Endothelial cell of umbilical vein (primary cell): ENCODE data around the gene RAD23B. TPM values are rescaled to one million over a fixed set of nuclear protein-coding genes. Genes with fewer than 3 reads are reported as not detected.

Source experiments
- BruUV-seq: library from RNA; stranded (reverse); fragments of 400-500 nt; replicated peaks from 2 replicates; lab custom pipeline; 2021; lab: Mats Ljungman, UMichigan
- CTCF ChIA-PET: fragments of 300-600, 350-600 bp; sonication (Branson Sonifier 250); formaldehyde crosslinking; loops from one replicate; lab custom pipeline; 2021; ENCODE audit warnings: antibody characterized with exemption, inconsistent platforms; lab: Charles Lee
- POLR2A ChIA-PET: fragments of 300-600, 350-600 bp; sonication (Branson Sonifier 250); formaldehyde crosslinking; loops from one replicate; lab custom pipeline; 2021; ENCODE audit warnings: antibody characterized with exemption, inconsistent platforms; lab: Charles Lee
- DNase-seq: peaks from one replicate; pipeline ENCODE4 v3.0.0-alpha.2; 2011; ENCODE audit warnings: low read depth, low spot score
- FAIRE-seq: peaks from 2 replicates; lab custom pipeline; 2011; peaks lifted over from hg19 to GRCh38; lab: Jason Lieb, UNC
- H2AFZ ChIP-seq: 2 replicates; pipeline ENCODE4 v1.6.0; 2012; ENCODE audit warnings: low read depth, low read length, control low read depth, inconsistent platforms
- H3K27ac ChIP-seq: 2 replicates; pipeline ENCODE4 v1.5.1; 2011; ENCODE audit warnings: low read depth, mild to moderate bottlenecking, control low read depth, low read length, moderate library complexity; ENCODE audit not compliant: insufficient read depth
- H3K27me3 ChIP-seq, 2 experiments: 2 replicates each; pipeline versions ENCODE4 v1.6.0 to v1.6.1; 2011; ENCODE audit warnings: low read length in 2 of 2, mixed read lengths in 1 of 2; ENCODE audit not compliant: control insufficient read depth in 2 of 2, insufficient read depth in 2 of 2
- H3K36me3 ChIP-seq, 2 experiments: 2 replicates in 1 of 2; 3 replicates in 1 of 2; pipeline ENCODE4 v1.5.1; 2011; ENCODE audit warnings: low read length in 2 of 2, mild to moderate bottlenecking in 1 of 2, moderate library complexity in 1 of 2; ENCODE audit not compliant: control insufficient read depth in 2 of 2, insufficient read depth in 2 of 2; ENCODE audit errors: extremely low read depth in 1 of 2
- H3K4me1 ChIP-seq: 3 replicates; pipeline ENCODE4 v1.5.1; 2011; ENCODE audit warnings: mild to moderate bottlenecking, low read length; ENCODE audit not compliant: control insufficient read depth, insufficient read depth; ENCODE audit errors: extremely low read depth
- H3K4me2 ChIP-seq: 2 replicates; pipeline ENCODE4 v1.6.1; 2011; ENCODE audit warnings: low read length, control low read depth, mixed read lengths; ENCODE audit not compliant: insufficient read depth
- H3K4me3 ChIP-seq, 3 experiments: fragments of 200-600 bp in 1 of 3; sonication (generic), shearing (Covaris generic) in 1 of 3; replicated peaks in 1 of 3; 2 replicates each; pipeline ENCODE4 v1.5.1; 2011 to 2016; ENCODE audit warnings: control low read depth in 3 of 3, low read length in 3 of 3, mild to moderate bottlenecking in 2 of 3, inconsistent platforms in 1 of 3, low read depth in 1 of 3, moderate library complexity in 1 of 3; ENCODE audit not compliant: insufficient read depth in 1 of 3
- H3K79me2 ChIP-seq: 2 replicates; pipeline ENCODE4 v1.6.0; 2012; ENCODE audit warnings: low read length, inconsistent platforms; ENCODE audit not compliant: control insufficient read depth, insufficient read depth
- H3K9ac ChIP-seq: replicated peaks from 2 replicates; pipeline ENCODE3; 2011; ENCODE audit warnings: low read length, control low read depth; ENCODE audit not compliant: insufficient read depth; ENCODE audit errors: extremely low read depth
- H3K9me1 ChIP-seq: replicated peaks from 3 replicates; pipeline ENCODE4 v1.6.0; 2011; ENCODE audit warnings: mild to moderate bottlenecking, low read length; ENCODE audit not compliant: control insufficient read depth, insufficient read depth; ENCODE audit errors: extremely low read depth
- H3K9me3 ChIP-seq: replicated peaks from 2 replicates; pipeline ENCODE4 v1.5.1; 2012; ENCODE audit warnings: low read length, inconsistent platforms; ENCODE audit not compliant: control insufficient read depth, insufficient read depth
- H4K20me1 ChIP-seq: replicated peaks from 2 replicates; pipeline ENCODE3; 2011; ENCODE audit warnings: mild to moderate bottlenecking, low read length; ENCODE audit not compliant: control insufficient read depth, insufficient read depth; ENCODE audit errors: extremely low read depth
- CTCF ChIP-seq, 2 donors: IDR thresholded peaks; 1 replicate in 1 of 2; 2 replicates in 1 of 2; pipeline ENCODE4 v1.5.1; 2011; ENCODE audit warnings: low read length in 2 of 2, mild to moderate bottlenecking in 2 of 2, moderate library complexity in 2 of 2, control low read depth in 1 of 2, inconsistent platforms in 1 of 2, low read depth in 1 of 2; ENCODE audit not compliant: insufficient read depth in 1 of 2; ENCODE audit errors: extremely low read depth in 1 of 2
- EZH2 ChIP-seq: IDR thresholded peaks from 2 replicates; pipeline ENCODE4 v1.6.1; 2012; ENCODE audit warnings: borderline replicate concordance, low read depth, mild to moderate bottlenecking, moderate library complexity, low read length, inconsistent platforms; ENCODE audit not compliant: severe bottlenecking
- FOS ChIP-seq: IDR thresholded peaks from 2 replicates; pipeline ENCODE4 v1.6.1; 2011; ENCODE audit warnings: mild to moderate bottlenecking, low read length, moderate library complexity, borderline replicate concordance; ENCODE audit not compliant: insufficient read depth
- GATA2 ChIP-seq: IDR thresholded peaks from 2 replicates; pipeline ENCODE4 v1.7.0; 2011; ENCODE audit warnings: low read depth, mild to moderate bottlenecking, moderate library complexity, mixed read lengths, low read length; ENCODE audit not compliant: insufficient read length, insufficient read depth
- JUN ChIP-seq: IDR thresholded peaks from 2 replicates; pipeline ENCODE4 v1.6.1; 2011; ENCODE audit warnings: borderline replicate concordance, low read depth; ENCODE audit not compliant: insufficient read length, insufficient read depth
- MAX ChIP-seq: IDR thresholded peaks from 2 replicates; pipeline ENCODE4 v1.6.1; 2011; ENCODE audit not compliant: insufficient read depth, insufficient read length
- MYC ChIP-seq: IDR thresholded peaks from one replicate; pipeline ENCODE4 v1.6.1; 2011; ENCODE audit warnings: mild to moderate bottlenecking, low read depth, low read length
- POLR2A ChIP-seq: IDR thresholded peaks from 2 replicates; pipeline ENCODE4 v1.6.1; 2012; ENCODE audit warnings: low read depth, mild to moderate bottlenecking, control low read depth, low read length
- POLR2AphosphoS5 ChIP-seq: IDR thresholded peaks from 2 replicates; pipeline ENCODE4 v1.6.1; 2012; ENCODE audit warnings: low read depth, mild to moderate bottlenecking, control low read depth, low read length, moderate library complexity; ENCODE audit not compliant: insufficient read depth
- dilution Hi-C: fragments of 300-500 bp; cut with MboI; formaldehyde crosslinking; loops from one replicate; pipeline ENCODE4 v1.15.0; 2019; ENCODE audit warnings: low sequenced_read_pairs; ENCODE audit not compliant: extremely low pct_ligation_motif_present
- intact Hi-C: fragments of 100-400 bp; cut with micrococcal nuclease; formaldehyde crosslinking; loops from one replicate; pipeline ENCODE4 v1.10.0; 2022
- polyA plus RNA-seq, 4 experiments: library from polyadenylated mRNA; depleted of rRNA in 3 of 4; stranded (reverse) in 3 of 4; unstranded in 1 of 4; fragments of >200 nt; gene quantifications; 2 replicates each; pipeline versions ENCODE4 v1.2.1 to v1.2.3, GENCODE V29; 2011 to 2012; ENCODE audit warnings: missing spikeins in 1 of 4
- total RNA-seq: library from RNA; stranded (reverse); gene quantifications from 2 replicates; pipeline ENCODE4 v1.2.3, GENCODE V29; 2021

Gene RAD23B
- total and polyA plus RNA-seq, 2 donors (not counting 3 experiments of a cell fraction or from before 2014, with no cell fraction given): 63.8 to 100 TPM

GRCh38 chr9:107355394-107355793 lies 72.3 kb downstream of the RAD23B start:
- no peak overlapping the region for H3K9ac ChIP-seq
- H3K36me3 ChIP-seq: no peaks in the 10 kb centered on the region
- FAIRE-seq (no peak), DNase-seq (no peak)
- no peak for TF ChIP-seq MAX
- H3K27me3 ChIP-seq: peaks cover 0 to 4% of the 10 kb centered on the region in 2 experiments
- no peaks in the 10 kb centered on the region for H3K79me2 ChIP-seq
- CTCF ChIA-PET: no interaction called here
- H3K9me1 ChIP-seq: no peaks in the 10 kb centered on the region
- no peaks in the 10 kb centered on the region for H4K20me1 ChIP-seq
- intact Hi-C loops: no loop called here
- H3K4me3 ChIP-seq: no peak overlapping the region
- dilution Hi-C loops: no loop called here
- H3K27ac ChIP-seq: no peak overlapping the region
- H3K4me2 ChIP-seq: no peak overlapping the region
- POLR2A ChIA-PET: interaction anchor here (0.7 kb wide), 1 partner anchor 133 kb away, joined by 5 read pairs; no protein-coding TSS in a partner anchor
- no peak overlapping the region for H2AFZ ChIP-seq
- no peaks in the 10 kb centered on the region for H3K9me3 ChIP-seq
- no TSS peak for BruUV-seq
- no peaks in the 10 kb centered on the region for H3K4me1 ChIP-seq

- BruUV-seq: no TSS peak
- Histone ChIP-seq H3K27me3 (peaks cover 0 to 4% of the 10 kb centered on the region in 2 experiments), H3K79me2 (no peaks in the 10 kb centered on the region), H3K9me3 (no peaks in the 10 kb centered on the region), H3K4me2 (no peak overlapping the region), H3K9ac (no peak overlapping the region), H3K4me1 (no peaks in the 10 kb centered on the region), H3K4me3 (no peak overlapping the region), H3K9me1 (no peaks in the 10 kb centered on the region), H3K27ac (no peak overlapping the region), H3K36me3 (no peaks in the 10 kb centered on the region), H4K20me1 (no peaks in the 10 kb centered on the region), H2AFZ (no peak overlapping the region)
- FAIRE-seq (no peak), DNase-seq (no peak)
- ChIA-PET CTCF (interaction anchor here (1.0 kb wide), 1 partner anchor 18 kb away, joined by 3 read pairs; no protein-coding TSS in a partner anchor), POLR2A (no interaction called here)
- TF ChIP-seq MYC (no peak), GATA2 (no peak), MAX (no peak), JUN (no peak), EZH2 (no peak), FOS (no peak), POLR2A (no peak), CTCF (IDR thresholded peaks at IDR 0.05; ENCODE audit: extremely low read depth in 1 of 2, insufficient read depth in 1 of 2, low read depth in 1 of 2, low read length in 2 of 2) (no peak), POLR2AphosphoS5 (no peak)
- intact Hi-C loops: no loop called here
- dilution Hi-C loops: no loop called here
These were observed 75.9 kb downstream of the RAD23B start for GRCh38 chr9:107358986-107359385.
